GM19324 (cell line): ENCODE data around the gene DDX19B.
"Not testable (repeated sequence)": the region's sequence is repeated elsewhere in the genome, so short reads cannot be mapped to it uniquely, and the experiment has no call there.

Experiments used
- ATAC-seq: cut with Tn5 transposase; IDR thresholded peaks from one replicate; pipeline ENCODE4 v1.9.1; 2021; ENCODE audit warnings: mild to moderate bottlenecking, moderate library complexity; ENCODE audit not compliant: unreplicated experiment, low FRiP score

Gene DDX19B

GRCh38 chr16:70298988-70299938 is at the start of gene DDX19B:
DDX19B (plus strand) TSS chr16:70299186; CDS start chr16:70299298, 112 bp downstream.
- ATAC-seq = peak; percentile 74

GRCh38 chr16:70249697-70250096 is 49.3 kb upstream of the DDX19B start:
- not testable (repeated sequence) for ATAC-seq

- ATAC-seq = peak; percentile 44
These were observed 48.0 kb upstream of the DDX19B start for GRCh38 chr16:70250748-70251628.

- peak; percentile 75 for ATAC-seq
These were observed 47.2 kb upstream of the DDX19B start, which contains the start of gene EXOSC6 for GRCh38 chr16:70251629-70252354. EXOSC6 (minus strand) TSS chr16:70251940; CDS start chr16:70251900, 40 bp downstream.

- no peak for ATAC-seq
These were observed 46.5 kb upstream of the DDX19B start for GRCh38 chr16:70252355-70252988.

- no peak for ATAC-seq
These were observed 45.5 kb upstream of the DDX19B start for GRCh38 chr16:70253291-70254106.

- no peak for ATAC-seq
These were observed 44.6 kb upstream of the DDX19B start for GRCh38 chr16:70254180-70254964.

- no peak for ATAC-seq
These were observed 44.1 kb upstream of the DDX19B start for GRCh38 chr16:70254965-70255286.

- ATAC-seq = no peak
These were observed 43.4 kb upstream of the DDX19B start for GRCh38 chr16:70255574-70255973.

GRCh38 chr16:70257391-70257790 is 41.6 kb upstream of the DDX19B start:
- ATAC-seq = no peak

- no peak for ATAC-seq
These were observed 40.9 kb upstream of the DDX19B start for GRCh38 chr16:70258065-70258464.

GRCh38 chr16:70258946-70259345 is 40.0 kb upstream of the DDX19B start:
- ATAC-seq = no peak

GRCh38 chr16:70259903-70260302 is 39.1 kb upstream of the DDX19B start:
- ATAC-seq = not testable (repeated sequence)

GRCh38 chr16:70267516-70267915 is 31.5 kb upstream of the DDX19B start:
- ATAC-seq = no peak

- ATAC-seq = not testable (repeated sequence)
These were observed 31.1 kb upstream of the DDX19B start for GRCh38 chr16:70267922-70268321.

- no peak for ATAC-seq
These were observed 29.5 kb upstream of the DDX19B start for GRCh38 chr16:70269471-70269870.

GRCh38 chr16:70270176-70270575 is 28.8 kb upstream of the DDX19B start:
- no peak for ATAC-seq

- ATAC-seq = no peak
These were observed 27.3 kb upstream of the DDX19B start for GRCh38 chr16:70271696-70272095.
